SK-N-DZ (cell line): ENCODE measurements around the gene KCNQ4.

Experiments used
- DNase-seq: peaks from one replicate; pipeline ENCODE4 v3.0.0-alpha.2; 2015; ENCODE audit warnings: low spot score

Gene KCNQ4

DNA sequence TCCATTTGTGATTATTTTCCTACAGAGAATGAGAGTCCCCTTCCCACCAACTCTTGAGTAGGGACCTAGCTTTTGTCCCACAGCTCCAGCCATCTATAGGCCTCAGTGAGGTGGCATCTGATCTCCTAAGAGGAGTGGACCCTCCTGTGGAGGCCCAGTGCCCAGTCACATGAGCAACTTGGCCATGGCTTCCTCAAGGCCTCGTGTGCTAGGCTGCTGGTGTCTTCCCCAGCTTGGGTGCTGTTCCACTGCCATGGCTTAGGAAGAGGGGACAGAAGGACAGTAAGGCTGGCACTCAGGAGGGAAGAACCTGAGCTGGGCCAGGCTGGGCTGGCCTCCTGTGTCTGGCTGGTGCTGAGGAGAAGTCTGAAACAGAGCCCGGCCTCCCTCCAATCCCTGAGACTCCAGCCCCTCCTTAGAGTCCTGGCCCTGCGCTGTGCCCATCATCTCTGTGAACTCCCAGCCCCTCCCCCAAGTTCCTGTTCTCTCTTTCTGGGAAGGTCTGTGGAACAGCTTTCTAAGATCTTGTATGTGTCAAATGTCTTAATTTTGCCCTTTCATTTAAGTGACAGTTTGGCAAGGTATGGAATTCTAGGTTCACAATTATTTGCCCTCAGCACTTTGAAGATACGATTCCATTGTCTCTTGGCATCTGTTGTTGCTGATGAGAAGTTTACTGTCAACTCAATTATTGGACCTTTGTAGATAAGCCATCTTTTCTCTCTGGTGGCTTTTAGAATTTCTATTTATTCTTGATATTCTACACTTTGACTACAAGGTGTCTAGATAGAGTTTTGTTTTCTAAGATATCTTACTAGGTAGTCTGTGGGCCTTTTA, 7.1 kb upstream of the KCNQ4 start:
- DNase-seq = no peak

GRCh38 chr1:40777224-40777970, 6.2 kb upstream of the KCNQ4 start:
- DNase-seq = no peak

DNA sequence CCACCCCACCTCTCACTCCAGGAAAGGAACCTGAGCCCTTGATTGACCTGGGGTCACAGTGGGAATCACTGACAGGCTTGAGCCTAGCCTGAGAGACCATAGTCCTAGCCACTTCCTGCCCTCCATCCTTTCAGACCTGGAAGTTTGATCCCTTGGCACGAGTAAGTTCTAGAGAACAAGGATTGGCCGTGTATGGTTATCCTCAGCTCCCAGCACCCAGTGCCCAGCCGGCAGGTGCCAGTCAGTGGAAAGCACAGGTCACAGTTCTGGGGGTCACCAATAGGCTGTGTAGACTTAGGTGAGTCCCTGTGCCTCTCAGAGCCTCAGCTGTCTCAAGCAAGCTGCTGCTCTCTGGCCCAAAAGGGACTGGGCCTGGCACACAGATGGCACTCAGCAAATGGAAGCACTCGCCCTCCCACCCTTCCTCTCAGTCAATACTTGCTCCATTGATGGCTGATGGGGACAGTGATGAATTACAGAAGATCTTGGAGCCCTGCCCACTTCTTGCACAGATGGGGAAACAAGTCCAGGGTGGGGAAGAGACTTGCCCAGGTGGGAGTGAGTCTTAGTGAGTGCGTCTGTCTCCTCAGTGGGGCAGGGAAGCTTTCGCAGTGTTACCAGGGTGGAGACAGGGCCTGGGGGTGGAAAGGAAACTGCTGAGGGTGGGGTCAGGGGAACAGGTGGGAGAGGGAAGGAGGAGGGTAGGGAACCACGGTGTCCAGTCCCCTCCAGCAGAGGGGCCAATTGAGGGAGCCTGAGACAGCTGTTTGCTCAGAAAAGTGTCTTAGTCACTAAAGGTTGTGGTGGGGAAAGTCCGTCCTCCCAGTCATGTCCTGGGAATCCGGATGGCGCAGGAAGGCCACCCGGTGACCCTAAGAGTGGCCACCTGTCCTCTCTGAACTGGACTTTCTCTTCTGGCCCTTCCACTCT, 2.6 kb upstream of the KCNQ4 start:
- DNase-seq = no peak

DNA sequence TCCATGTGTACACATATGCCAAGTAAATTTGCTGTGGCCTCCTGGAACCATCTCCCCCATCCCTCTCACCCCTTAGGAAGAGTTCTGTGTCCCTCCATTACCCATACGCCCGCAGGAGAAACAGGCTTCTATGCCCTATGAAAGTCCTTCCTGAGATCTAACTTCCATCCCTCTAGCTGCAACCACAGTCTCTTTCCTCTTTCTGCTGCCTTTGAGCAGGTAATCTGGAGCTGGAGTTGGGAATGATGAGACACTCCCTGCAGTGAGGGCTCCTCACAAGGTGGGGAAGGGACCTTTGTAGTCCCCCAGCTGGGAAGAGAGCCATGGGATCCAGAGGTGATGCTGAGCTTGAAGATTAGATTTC, 2.0 kb upstream of the KCNQ4 start:
- DNase-seq = no peak

- no peak for DNase-seq
Measured at GRCh38 chr1:40782371-40782956, 1.1 kb upstream of the KCNQ4 start.

GRCh38 chr1:40784141-40784770, 669 bp downstream of the KCNQ4 start:
- no peak for DNase-seq

DNA sequence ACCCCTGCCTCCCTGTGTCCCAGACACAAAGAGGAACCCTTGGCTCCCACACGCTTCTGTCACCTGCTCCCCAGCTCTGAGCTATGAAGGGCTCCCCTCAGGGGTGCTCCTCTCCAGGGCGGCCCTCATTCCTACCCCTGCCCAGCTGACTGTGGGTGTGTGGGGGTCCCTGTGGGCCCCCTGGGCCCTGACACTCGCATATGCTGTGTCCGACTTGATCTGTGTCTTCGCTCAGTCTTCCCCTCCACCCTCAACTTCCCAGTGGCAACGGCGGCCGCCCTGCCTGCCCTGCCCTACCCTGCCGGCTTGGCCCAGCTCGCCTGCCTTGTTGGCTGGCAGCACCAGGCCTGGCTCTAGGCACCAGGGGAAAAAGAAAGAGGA, 1.2 kb downstream of the KCNQ4 start:
- DNase-seq = no peak

- DNase-seq = no peak
Measured at GRCh38 chr1:40785446-40785845, 1.9 kb downstream of the KCNQ4 start.

DNA sequence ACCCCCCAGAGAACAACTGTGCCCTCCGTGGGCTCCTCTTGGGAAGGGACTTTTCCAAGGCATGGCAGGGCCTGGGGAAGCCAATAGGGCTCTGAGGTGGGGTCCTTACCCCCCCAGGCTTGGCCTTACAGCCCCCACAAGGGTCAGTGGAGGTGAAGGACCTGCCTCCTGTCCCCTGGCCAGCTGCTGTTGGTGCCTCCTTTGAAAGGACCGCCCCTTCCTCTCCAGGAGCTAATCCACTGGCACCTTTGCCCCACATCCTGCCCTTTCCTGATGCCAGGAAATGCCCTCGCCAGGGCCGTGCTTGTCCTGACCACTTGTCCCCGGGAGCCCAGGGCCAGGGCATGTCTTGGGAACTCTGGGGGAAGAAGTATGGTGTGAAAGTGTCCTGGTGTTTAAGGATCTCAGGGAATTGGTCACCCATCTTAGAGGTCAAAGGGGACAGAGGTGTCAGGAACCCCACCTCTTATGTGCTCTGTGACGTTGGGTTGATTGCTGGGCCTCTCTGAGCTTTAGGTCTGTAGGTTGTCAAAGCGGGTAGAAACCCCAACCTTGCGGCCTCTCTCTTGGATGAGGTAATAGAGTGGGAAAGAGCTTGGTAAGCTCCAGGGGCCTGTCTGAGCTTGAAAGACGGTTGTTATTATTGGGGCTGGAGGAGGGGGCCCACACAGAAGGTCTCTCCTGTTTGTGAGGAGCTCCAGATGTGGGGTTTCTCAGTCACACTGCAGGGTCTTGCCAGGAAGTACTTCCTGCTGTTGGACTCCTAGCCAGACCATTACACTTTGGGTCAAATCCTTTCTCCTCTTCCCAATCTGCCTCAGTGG, 2.8 kb downstream of the KCNQ4 start:
- DNase-seq = no peak

DNA sequence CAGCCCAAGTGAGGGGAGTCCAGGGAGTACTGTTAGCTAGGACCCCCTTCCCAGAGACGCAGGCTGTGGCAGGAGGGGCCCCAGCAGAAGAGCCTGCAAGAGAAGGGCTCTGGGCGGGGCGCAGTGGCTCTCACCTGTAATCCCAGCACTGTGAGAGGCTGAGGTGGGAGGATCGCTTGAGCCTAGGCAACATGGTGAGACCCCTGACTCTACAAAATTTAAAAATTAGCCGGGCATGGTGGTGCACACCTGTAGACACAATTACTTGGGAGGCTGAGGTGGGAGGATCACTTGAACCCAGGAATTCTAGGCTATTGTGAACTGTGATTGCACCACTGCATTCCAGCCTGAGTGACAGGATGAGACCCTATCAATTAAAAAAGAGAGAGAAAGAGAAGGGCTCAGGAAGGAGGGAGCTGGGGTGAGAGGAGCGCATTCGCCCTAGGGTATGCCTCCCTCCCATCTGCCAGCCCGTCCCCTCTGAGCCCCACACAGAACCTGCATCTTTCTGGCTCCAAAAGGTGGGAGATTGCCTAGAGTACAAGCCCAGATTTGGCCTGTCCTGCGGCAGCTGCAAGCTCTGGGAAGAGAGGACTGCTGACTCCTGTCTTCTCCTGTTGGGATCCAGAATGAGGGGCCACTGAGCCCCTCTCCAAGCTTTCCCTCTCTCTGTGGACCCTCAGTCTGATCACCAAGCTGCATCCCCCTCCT, 3.6 kb downstream of the KCNQ4 start:
- DNase-seq = no peak

- DNase-seq = no peak
Measured at GRCh38 chr1:40787737-40788560, 4.4 kb downstream of the KCNQ4 start.

- no peak for DNase-seq
Measured at GRCh38 chr1:40788561-40789341, 5.2 kb downstream of the KCNQ4 start.

DNA sequence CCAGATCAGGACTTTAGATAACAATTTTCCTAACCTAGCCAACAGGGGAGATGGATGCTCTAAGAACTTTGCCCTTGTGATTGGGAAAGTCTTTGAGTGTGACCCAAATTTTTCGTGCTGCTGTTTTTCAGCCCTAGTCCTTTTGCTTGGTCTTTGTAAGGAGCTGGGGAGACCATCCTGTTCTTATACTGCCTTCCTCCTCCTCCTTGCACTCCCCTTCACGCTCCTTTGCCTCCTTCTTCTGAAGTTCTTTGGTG, 5.7 kb downstream of the KCNQ4 start:
- no peak for DNase-seq

GRCh38 chr1:40789661-40790430, 6.3 kb downstream of the KCNQ4 start:
- DNase-seq = no peak

DNA sequence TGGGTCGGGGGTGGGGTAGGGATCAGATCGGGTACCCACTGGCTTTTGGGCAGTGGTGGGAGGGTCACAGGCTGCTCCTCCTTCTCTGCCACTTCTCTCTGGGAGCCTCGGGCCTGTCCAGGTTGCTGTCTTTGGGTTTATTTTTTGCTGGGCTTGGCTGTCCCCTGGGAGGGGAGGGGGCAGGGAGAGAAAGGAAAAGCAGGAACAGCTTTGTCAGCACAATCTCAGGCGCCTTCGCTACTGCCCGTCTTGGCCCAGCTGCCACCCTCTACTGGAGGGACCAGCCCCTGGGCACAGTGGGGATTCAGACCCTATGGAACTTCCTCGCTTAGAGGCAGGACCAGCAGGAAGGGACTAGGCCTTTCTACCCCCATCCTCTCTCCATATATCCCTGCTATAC, 8.4 kb downstream of the KCNQ4 start:
- no peak for DNase-seq

DNA sequence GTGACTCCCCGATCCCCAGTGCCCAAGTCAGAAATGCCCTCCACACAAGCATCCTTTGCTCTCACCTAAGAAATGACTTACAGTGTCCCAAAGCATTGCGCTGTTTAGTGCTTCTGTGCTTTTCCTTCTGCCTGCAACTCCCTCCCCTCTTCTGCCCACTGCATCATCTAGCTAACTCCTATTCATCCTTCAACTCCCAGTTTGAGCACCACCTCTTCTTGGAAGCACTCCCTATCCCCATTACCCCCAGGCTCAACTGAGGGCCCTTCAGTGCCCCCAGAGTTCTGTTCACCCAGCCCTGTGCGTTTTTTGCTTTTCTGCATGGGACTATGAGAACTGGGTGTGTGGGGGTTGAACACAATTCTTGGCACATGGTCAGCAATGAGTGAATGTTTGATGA, 10.0 kb downstream of the KCNQ4 start:
- no peak for DNase-seq

- DNase-seq = no peak
Measured at GRCh38 chr1:40794048-40794447, 10.5 kb downstream of the KCNQ4 start.
